ENCODE measurements around the gene FSTL4.

- no peak for TF ChIP-seq CTCF (IDR thresholded peaks at IDR 0.05)
- no peak for TF ChIP-seq POLR2AphosphoS5 (IDR thresholded peaks at IDR 0.05)
- TF ChIP-seq POLR2A (IDR thresholded peaks at IDR 0.05) = no peak
- no peak for TF ChIP-seq EP300 (IDR thresholded peaks at IDR 0.05)
These were observed 143.7 kb downstream of the FSTL4 start for GRCh38 chr5:133468596-133468995.
